HG03558 (cell line): ENCODE data around the gene KDM5A.

ENCODE experiments used
- ATAC-seq: cut with Tn5 transposase; IDR thresholded peaks from one replicate; pipeline ENCODE4 v1.9.1; 2021; ENCODE audit warnings: moderate number of reproducible peaks; ENCODE audit not compliant: unreplicated experiment; ENCODE audit errors: extremely low read depth

Gene KDM5A

DNA sequence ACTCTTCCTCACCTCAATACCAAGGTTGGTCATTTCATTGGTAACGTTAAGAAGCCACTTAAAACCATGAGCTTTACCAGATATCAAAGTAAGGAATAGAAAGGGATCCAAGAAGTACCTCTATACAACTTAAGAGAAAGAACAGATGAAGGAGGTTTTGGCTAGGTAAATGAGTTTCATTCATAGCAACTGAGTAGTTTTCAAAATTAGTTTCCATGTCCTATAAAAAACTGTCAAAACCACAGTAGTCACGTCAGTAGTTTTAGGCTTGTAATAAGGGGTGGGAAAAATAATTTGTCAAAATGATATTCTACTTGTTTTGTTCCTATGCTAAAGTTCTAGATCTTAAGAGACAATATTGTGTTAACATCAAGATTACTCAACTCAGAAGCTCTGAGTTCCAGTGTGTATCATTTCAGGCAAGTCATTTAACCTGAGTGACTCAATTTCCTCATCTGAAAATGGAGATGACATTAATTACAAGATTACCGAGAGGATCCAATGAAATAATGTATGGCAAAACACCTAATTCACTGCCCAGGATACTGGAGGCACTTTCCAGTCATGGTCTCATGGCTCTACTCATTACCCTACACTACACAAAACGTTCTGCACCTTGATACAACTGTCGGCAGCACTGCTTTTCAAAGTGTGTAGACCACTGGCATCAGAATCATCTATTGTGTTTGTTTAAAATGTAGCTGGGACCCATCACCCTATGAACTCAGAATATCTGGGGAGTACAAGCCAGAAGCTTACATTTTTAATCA lies 102.4 kb downstream of the KDM5A start:
- ATAC-seq, result no peak

GRCh38 chr12:278046-278445 lies 111.1 kb downstream of the KDM5A start:
- no peak for ATAC-seq

DNA sequence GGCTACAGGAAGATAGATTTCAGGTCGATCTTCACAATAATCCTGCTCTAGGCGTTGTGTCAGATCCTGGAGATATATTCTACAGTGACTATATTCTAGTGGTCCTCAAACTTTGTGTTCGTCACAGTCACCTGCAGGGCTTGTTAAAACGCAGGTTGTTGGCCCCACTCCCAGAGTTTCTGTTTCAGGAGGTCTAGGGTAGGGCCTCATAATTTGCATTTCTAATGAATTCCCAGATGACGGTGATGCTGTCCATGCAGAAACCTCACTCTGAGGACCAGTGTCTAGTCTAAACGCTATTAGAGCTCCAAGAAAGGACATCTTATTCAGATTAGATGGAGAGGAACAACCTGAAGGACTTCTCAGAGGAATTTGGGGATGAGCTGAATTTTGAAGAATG lies 113.3 kb downstream of the KDM5A start:
- ATAC-seq, result no peak

- ATAC-seq, result no peak
Measured at GRCh38 chr12:273382-273781, 115.7 kb downstream of the KDM5A start.

DNA sequence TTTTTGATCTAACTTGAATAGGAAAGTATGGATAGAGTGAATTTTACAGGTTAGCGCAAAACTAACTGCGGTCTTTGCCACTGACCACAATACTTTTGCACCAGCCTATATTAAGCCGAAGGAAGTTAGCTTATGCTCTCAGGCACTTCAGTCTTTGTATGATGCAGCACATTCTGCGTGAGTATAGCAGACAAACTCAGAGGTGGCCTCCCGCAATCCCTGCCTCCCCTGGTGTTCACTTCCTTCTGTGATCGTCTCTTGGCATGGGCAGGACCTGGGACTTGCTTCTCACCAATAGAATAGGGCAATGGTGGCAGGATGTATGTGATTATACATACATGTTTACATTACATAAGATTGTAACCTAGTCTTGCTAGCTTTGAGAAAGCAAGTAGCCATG lies 116.2 kb downstream of the KDM5A start:
- no peak for ATAC-seq

- no peak for ATAC-seq
Measured at GRCh38 chr12:271161-271560, 118.0 kb downstream of the KDM5A start.

DNA sequence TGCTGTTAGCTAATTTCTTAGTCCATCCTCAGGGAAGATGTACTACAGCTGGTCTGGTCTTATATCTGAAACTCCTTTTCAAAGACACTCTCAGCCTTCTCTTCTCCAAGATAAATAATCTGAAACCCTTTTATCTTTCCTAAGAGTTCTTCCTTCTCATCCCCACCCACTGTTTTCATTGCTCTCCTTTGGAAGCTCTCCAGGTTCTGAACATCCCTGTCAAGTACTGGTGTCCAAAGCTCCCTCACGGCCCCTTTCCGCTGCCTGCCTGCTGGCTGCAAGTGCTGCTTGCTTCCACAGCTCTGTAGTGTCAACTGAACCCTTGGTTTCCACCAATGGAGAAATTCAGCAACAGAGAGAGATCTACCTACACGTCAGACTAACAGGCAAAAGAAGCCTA lies 119.9 kb downstream of the KDM5A start:
- ATAC-seq, result no peak

GRCh38 chr12:268483-268840 lies 120.7 kb downstream of the KDM5A start:
- ATAC-seq, result no peak

DNA sequence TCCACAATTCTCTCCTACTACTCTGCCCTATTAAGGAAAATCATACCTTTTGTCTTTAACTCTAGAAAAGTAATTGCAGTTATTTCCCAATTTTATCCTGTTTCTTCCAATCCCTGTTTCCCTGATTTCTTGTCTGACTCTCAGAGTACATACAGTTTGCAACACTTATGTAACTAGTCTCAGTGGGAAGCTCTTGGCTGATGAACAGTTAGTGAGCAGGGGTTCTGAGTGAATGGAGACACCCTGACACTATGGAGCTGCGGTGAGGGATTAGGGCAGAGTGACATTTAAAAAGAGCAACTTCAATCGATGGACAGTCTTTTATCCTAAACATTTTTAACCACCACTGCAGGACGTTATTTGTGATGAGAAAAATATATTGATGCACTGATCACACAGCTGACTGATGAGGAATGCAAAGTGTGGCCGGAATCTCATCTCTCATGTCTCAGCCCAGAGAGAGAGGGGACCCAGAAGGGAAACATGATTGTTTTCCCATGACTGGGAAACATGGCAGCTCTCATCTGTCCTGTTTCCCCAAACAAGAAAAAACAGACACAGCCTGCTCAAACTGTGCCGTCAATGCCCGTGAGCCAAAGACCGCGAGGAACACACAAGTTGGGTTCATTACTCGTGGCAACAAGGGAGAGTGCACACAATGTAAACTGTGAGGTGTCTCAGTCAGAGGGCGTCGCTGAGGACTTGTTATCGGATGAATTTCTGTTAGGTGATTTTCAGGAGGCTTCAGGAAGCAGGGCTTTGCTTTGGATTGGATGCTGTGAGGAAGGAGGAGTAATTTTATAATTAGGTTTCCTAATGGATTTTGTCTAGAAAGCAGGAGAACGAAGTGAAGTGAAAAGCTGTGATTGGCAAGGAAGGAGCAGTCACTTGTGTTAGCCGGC lies 121.3 kb downstream of the KDM5A start:
- no peak for ATAC-seq

DNA sequence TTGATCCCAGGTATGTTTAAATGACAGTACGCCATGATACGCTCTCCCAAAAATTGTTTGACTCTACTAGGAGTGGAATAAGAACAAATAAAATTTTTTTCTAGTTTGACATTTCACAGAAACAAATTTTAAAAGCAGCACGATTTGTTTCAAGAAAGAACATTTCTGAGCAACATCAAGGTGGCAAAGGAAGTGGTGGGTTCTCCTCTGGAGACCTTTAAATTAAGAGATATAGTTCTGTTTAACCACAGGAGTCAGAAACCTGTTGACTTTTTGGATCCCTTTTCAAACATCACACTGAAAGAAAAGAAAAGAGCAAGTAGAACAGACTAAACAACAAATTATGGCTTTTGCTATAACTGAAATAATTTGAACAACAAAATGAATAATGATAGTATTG lies 124.0 kb downstream of the KDM5A start:
- ATAC-seq, result no peak

DNA sequence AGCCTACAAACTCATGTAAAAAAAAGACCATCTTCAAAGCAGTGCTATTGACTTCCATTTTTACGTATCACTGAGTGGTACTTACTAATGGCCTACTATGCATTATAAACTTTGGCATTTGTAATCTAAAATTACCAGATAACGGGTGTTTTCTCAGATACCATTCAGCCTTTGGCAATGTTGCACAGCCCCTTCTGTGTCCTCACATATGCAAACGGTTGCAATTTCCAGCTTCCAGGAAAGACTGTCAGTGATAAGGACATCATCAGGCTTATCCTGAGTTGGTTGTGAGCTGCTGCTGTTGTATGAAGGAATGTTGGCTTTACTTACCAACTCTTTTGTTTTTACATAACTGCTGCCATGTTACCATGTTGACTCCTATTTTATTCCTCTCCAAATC lies 124.9 kb downstream of the KDM5A start:
- ATAC-seq, result no peak

DNA sequence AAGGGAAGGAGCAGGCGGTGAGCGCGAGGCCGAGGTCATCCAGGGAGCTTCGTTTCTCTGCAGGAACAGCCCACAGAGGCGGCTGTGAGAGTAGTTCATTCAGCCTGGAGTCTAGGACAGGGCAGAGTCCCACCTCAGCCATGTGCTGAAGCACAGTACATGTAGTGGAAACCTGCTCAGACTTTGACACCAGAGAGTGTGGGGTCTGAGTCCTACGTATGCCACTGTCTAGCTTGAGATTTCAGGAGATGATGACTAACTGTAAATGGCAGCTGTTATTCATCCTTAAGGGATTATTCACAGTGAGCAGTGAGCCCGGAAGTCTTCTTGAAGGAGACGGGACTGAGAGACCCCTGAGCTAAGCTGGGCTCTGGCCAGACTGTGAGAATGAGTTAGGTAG lies 125.5 kb downstream of the KDM5A start:
- ATAC-seq, result no peak

- no peak for ATAC-seq
Measured at GRCh38 chr12:262817-263216, 126.3 kb downstream of the KDM5A start, which contains the start of gene SLC6A13. Gene SLC6A13 (minus strand): TSS chr12:262836. CDS start chr12:260052, 2,784 bp downstream.

GRCh38 chr12:262113-262512 lies 127.0 kb downstream of the KDM5A start:
- ATAC-seq, result no peak

DNA sequence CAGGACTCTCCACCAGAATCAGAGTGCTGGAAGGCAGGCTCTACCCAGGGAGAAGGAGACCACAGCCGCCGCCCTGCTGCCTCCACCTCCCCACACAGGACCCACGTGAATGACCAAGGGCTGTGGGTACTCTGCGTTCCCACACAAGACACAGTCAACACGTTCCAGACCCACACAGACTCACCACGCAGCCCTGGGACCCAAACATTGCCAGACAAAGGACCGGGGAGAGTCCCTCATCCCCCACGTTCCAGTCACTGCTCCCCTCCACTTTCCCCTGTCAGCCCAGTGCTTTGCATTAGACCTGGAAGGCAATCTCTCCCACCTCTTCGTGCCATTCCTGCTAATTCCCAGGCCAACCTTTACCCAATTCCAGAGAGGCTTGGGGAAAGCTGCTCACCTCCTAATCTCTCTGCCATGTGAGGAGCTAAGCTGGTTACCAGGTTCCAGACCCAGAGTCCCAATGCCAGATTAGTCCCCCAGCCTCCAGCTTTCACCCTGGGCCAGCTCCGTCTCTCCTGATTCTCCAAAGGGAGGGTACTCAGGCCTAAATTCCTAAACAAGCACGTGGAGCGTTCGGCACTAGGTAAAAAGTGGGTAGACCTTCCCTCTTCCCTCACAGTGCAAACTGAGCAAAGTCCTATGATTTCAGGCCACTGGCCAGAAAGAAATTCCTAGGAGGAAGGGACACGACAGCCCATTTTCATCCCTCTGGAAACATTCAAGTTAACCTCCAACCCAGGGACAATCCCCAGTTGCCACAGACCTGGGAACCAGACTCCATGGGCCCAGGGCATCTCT lies 131.4 kb downstream of the KDM5A start:
- ATAC-seq, result no peak

- no peak for ATAC-seq
Measured at GRCh38 chr12:256958-257357, 132.2 kb downstream of the KDM5A start.

- ATAC-seq, result no peak
Measured at GRCh38 chr12:256225-256624, 132.9 kb downstream of the KDM5A start.

- no peak for ATAC-seq
Measured at GRCh38 chr12:254912-255311, 134.2 kb downstream of the KDM5A start.

DNA sequence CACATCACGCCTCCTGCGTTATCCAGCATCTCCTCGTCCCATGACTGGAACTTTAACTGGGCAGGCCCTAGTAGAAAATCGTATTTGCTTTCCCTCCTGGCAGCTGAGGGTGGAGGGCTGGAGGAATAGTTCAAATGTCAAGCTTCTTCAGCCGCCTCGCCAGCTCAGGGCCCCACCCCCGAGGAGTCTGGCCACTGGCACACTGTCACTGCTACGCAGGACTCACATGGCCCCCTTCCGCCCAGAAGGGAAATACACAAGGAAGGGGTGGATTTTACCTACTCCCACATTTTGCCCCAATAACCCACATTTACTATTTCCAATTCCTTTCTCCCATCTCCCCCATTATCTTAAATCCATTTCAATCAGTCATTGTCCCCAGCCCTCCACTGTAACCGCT lies 135.1 kb downstream of the KDM5A start:
- ATAC-seq, result no peak

DNA sequence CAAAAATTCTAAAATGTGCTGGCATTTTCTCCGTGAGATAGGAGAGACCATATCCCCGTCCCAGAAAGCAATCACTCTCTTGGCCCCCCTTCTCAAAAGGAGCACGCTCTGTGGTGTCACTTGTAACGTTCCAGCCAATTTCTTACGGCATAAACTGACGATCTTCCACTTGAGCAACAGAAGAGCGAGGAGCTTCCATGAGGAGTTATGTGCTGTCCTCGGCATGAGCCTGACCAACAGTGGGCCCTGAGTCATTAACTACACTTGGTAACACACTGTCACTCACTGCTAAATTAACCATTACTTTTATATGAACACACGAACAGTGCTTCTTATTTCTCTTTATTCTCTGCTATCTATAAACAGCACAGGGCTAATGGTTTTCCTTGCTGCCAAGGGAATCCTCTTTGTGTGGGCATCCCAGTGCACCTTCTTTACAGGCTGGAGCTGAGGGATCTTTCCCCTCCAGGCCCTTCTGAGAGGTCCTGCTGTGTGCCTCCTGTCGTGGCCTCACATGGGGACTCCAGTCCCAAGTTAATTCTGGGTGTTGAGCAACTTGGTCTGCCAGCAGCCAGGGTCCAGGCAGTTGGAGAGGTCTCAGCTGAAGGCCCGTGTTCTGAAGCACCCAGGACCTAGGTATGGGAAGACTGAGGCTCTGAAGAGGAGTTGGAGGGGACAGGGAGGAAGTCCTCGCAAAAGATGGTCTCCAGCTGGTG lies 135.8 kb downstream of the KDM5A start:
- no peak for ATAC-seq
